Adrenal gland (tissue), 12 donors: ENCODE measurements around the gene TTI1. TPM values are rescaled to one million over a fixed set of nuclear protein-coding genes. Genes with fewer than 3 reads are reported as not detected.

ENCODE experiments used
- DNase-seq, 7 donors: peaks; one replicate each; pipeline ENCODE4 v3.0.0-alpha.2; 2019 to 2020
- H3K27ac ChIP-seq, 5 donors: fragments of 200-600 bp; sonication (generic) in 4 of 5; 1 replicate in 3 of 5; 2 replicates in 2 of 5; pipeline versions ENCODE4 v1.5.1 to v1.8.0; 2016 to 2020; ENCODE audit warnings: mild to moderate bottlenecking in 1 of 5
- H3K27me3 ChIP-seq: fragments of 200-600 bp; 2 replicates; pipeline ENCODE4 v1.8.0; 2021
- H3K36me3 ChIP-seq, 2 donors: fragments of 200-600 bp; replicated peaks in 1 of 2; 1 replicate in 1 of 2; 2 replicates in 1 of 2; pipeline versions ENCODE4 v1.5.1 to v1.8.0; 2018 to 2022
- H3K4me1 ChIP-seq, 2 donors: fragments of 200-600 bp; replicated peaks in 1 of 2; 1 replicate in 1 of 2; 2 replicates in 1 of 2; pipeline versions ENCODE4 v1.5.1 to v1.8.0; 2018 to 2021
- H3K4me3 ChIP-seq, 4 donors: fragments of 200-600 bp; sonication (generic) in 3 of 4; one replicate each; pipeline ENCODE4 v1.5.1; 2016 to 2018
- H3K9me3 ChIP-seq, 3 donors: fragments of 200-600 bp; sonication (generic) in 1 of 3; replicated peaks in 1 of 3; 1 replicate in 2 of 3; 2 replicates in 1 of 3; pipeline versions ENCODE4 v1.5.1 to v1.8.0; 2016 to 2021
- CTCF ChIP-seq, 6 experiments: fragments of 450-650 bp in 4 of 6; fragments of 200-600 bp in 2 of 6; sonication (generic) in 1 of 6; IDR thresholded peaks; 1 replicate in 5 of 6; 2 replicates in 1 of 6; pipeline versions ENCODE4 v1.5.1 to v1.8.0; 2016 to 2021; ENCODE audit warnings: antibody characterized with exemption in 6 of 6, mild to moderate bottlenecking in 2 of 6, moderate library complexity in 1 of 6
- POLR2A ChIP-seq, 2 donors: fragments of 450-650 bp; IDR thresholded peaks; one replicate each; pipeline ENCODE4 v1.6.1; 2017; ENCODE audit warnings: antibody characterized with exemption in 2 of 2, mild to moderate bottlenecking in 2 of 2, moderate library complexity in 1 of 2
- WGBS, 4 donors: extraction: QIAGEN DNeasy Blood & Tissue Kit in 2 of 4; methylation state at CpG; one replicate each; pipeline versions ENCODE4 v1.1.5 to v1.1.7; 2013 to 2017; 5-methylcytosine and 5-hydroxymethylcytosine counted together
- intact Hi-C, 2 donors: fragments of 100-400 bp; cut with DNase I; formaldehyde crosslinking; loops; one replicate each; pipeline versions ENCODE4 v1.14.1 to v1.15.0; 2022 to 2023
- polyA plus RNA-seq, 3 donors: library from polyadenylated mRNA; stranded (reverse); fragments of 200-250 nt in 2 of 3; fragments of 350-450 nt in 1 of 3; fragmentation: Illumina TruSeq in 1 of 3; extraction: RNeasy Lipid Tissue Mini Kit (QIAGEN cat#74804) in 1 of 3; gene quantifications; one replicate each; pipeline ENCODE4 v1.2.3, GENCODE V29; 2013 to 2014
- total RNA-seq, 9 donors: library from RNA; depleted of rRNA in 4 of 9; stranded (reverse); fragments of >200 nt in 4 of 9; fragments of 120-200 nt in 1 of 9; fragmentation: NEBNext Ultra II Directional in 1 of 9; extraction: Animal tissue kit (Norgen Biotek cat#: 25700) in 1 of 9; gene quantifications; one replicate each; pipeline versions ENCODE4 v1.1.0 to v1.2.4, GENCODE V29; 2013 to 2023
- donor health status: healthy with polysubstance abuse.
- donor health status: Bipolar disorder and iron deficiency.
- donor health status: DM: yes; HTN: yes; CAD: no.
- donor health status: DM: no; HTN: no; CAD: no.
- donor health status: DM: no; HTN: no; CAD: no.
- donor health status: DM: yes; HTN: yes; CAD: no.

Gene TTI1
- total and polyA plus RNA-seq, 12 donors = 12.5 to 28.7 (median 20.0) TPM

GRCh38 chr20:38046572-38046971, 13.3 kb upstream of the TTI1 start:
- TF ChIP-seq POLR2A (IDR thresholded peaks at IDR 0.05) = no peak
- no peak for TF ChIP-seq CTCF (IDR thresholded peaks at IDR 0.05)
- no peak for DNase-seq
- Histone ChIP-seq H3K36me3 (peaks cover 0 to 26% of the 10 kb centered on the region in 2 donors), H3K27me3 (no peaks in the 10 kb centered on the region), H3K27ac (no peak overlapping the region), H3K4me1 (peaks cover 10 to 46% of the 10 kb centered on the region in 2 donors), H3K9me3 (no peaks in the 10 kb centered on the region), H3K4me3 (no peak overlapping the region)
- 69 to 73% (median 70%) methylated on average over 4 of the region's 4 CpGs for WGBS, 4 donors
- intact Hi-C loops = no loop called here

GRCh38 chr20:38044685-38045084, 11.4 kb upstream of the TTI1 start:
- H3K27me3 ChIP-seq = no peaks in the 10 kb centered on the region

GRCh38 chr20:38043512-38044300, 10.4 kb upstream of the TTI1 start:
- Histone ChIP-seq H3K9me3 (no peaks in the 10 kb centered on the region), H3K27me3 (no peaks in the 10 kb centered on the region), H3K4me1 (peaks cover 10 to 41% of the 10 kb centered on the region in 2 donors), H3K27ac (peak overlapping the region in 1 of 5 donors; percentile 35), H3K36me3 (peaks cover 0 to 26% of the 10 kb centered on the region in 2 donors), H3K4me3 (no peak overlapping the region)
- WGBS, 4 donors = 69 to 90% (median 78%) methylated on average over 10 of the region's 10 CpGs
- intact Hi-C loops = no loop called here
- DNase-seq = peak in 5 of 7 donors; percentile 48 to 66 (median 54)
- peak in 4 of 6 experiments; percentile 19 to 39 (median 28) for TF ChIP-seq CTCF (IDR thresholded peaks at IDR 0.05)
- TF ChIP-seq POLR2A (IDR thresholded peaks at IDR 0.05) = no peak

More at GRCh38 chr20:38044685-38045084, 11.4 kb upstream of the TTI1 start:
- H3K36me3 ChIP-seq = peaks cover 0 to 33% of the 10 kb centered on the region in 2 donors
- intact Hi-C loops = no loop called here
- no peak for DNase-seq
- no peaks in the 10 kb centered on the region for H3K9me3 ChIP-seq
- no peak overlapping the region for H3K4me3 ChIP-seq
- peaks cover 10 to 41% of the 10 kb centered on the region in 2 donors for H3K4me1 ChIP-seq
- 84 to 98% (median 93%) methylated on average over 3 of the region's 3 CpGs for WGBS, 4 donors
- no peak for TF ChIP-seq POLR2A (IDR thresholded peaks at IDR 0.05)
- TF ChIP-seq CTCF (IDR thresholded peaks at IDR 0.05) = no peak
- H3K27ac ChIP-seq = no peak overlapping the region

- no peak overlapping the region for H3K27ac ChIP-seq
- no peaks in the 10 kb centered on the region for H3K9me3 ChIP-seq
- H3K4me1 ChIP-seq = peaks cover 10 to 49% of the 10 kb centered on the region in 2 donors
- TF ChIP-seq CTCF (IDR thresholded peaks at IDR 0.05) = no peak
- TF ChIP-seq POLR2A (IDR thresholded peaks at IDR 0.05) = no peak
- peaks cover 0 to 21% of the 10 kb centered on the region in 2 donors for H3K36me3 ChIP-seq
- no peaks in the 10 kb centered on the region for H3K27me3 ChIP-seq
- no peak for DNase-seq
- intact Hi-C loops = no loop called here
- WGBS, 4 donors = 39 to 100% (median 97%) methylated on average over 1 of the region's 1 CpG
- H3K4me3 ChIP-seq = no peak overlapping the region
These were observed 7.0 kb upstream of the TTI1 start for GRCh38 chr20:38040276-38040675.
